Thymus (tissue), 14 donors: ENCODE measurements around the gene HMGCL. TPM values are rescaled to one million over a fixed set of nuclear protein-coding genes. Genes with fewer than 3 reads are reported as not detected.

Experiments used
- DNase-seq, 9 donors: peaks; one replicate each; pipeline ENCODE4 v3.0.0-alpha.2; 2013; ENCODE audit warnings: low spot score in 9 of 9, low read depth in 6 of 9, missing footprints in 1 of 9
- H3K27ac ChIP-seq, 2 donors: one replicate each; pipeline ENCODE4 v1.5.1; 2013; ENCODE audit warnings: control low read depth in 1 of 2, low read depth in 1 of 2, low read length in 1 of 2, mild to moderate bottlenecking in 1 of 2, moderate library complexity in 1 of 2
- H3K27me3 ChIP-seq, 2 donors: one replicate each; pipeline ENCODE4 v1.5.1; 2013; ENCODE audit warnings: low read length in 1 of 2; ENCODE audit not compliant: control insufficient read depth in 2 of 2, insufficient read depth in 1 of 2
- H3K36me3 ChIP-seq, 2 donors: one replicate each; pipeline ENCODE4 v1.5.1; 2013; ENCODE audit warnings: low read length in 1 of 2, mild to moderate bottlenecking in 1 of 2, moderate library complexity in 1 of 2; ENCODE audit not compliant: control insufficient read depth in 2 of 2, insufficient read depth in 2 of 2
- H3K4me1 ChIP-seq, 2 donors: one replicate each; pipeline ENCODE4 v1.5.1; 2013; ENCODE audit warnings: low read length in 2 of 2; ENCODE audit not compliant: control insufficient read depth in 2 of 2, insufficient read depth in 2 of 2
- H3K4me3 ChIP-seq, 2 donors: one replicate each; pipeline ENCODE4 v1.5.1; 2013; ENCODE audit warnings: low read length in 2 of 2, control low read depth in 1 of 2, mild to moderate bottlenecking in 1 of 2
- H3K9me3 ChIP-seq, 2 donors: one replicate each; pipeline ENCODE4 v1.5.1; 2013; ENCODE audit warnings: low read length in 1 of 2, mild to moderate bottlenecking in 1 of 2; ENCODE audit not compliant: control insufficient read depth in 2 of 2, insufficient read depth in 1 of 2
- WGBS: extraction: QIAGEN DNeasy Blood & Tissue Kit; methylation state at CpG from one replicate; pipeline ENCODE4 v1.1.7; 2013; 5-methylcytosine and 5-hydroxymethylcytosine counted together
- long read RNA-seq, 10 donors: transcript quantifications; one replicate each; lab custom pipeline, GENCODE V29; 2026
- polyA plus RNA-seq: library from polyadenylated mRNA; stranded (reverse); fragments of 200-250 nt; gene quantifications from one replicate; pipeline ENCODE4 v1.2.3, GENCODE V29; 2013
- total RNA-seq: library from RNA; stranded (reverse); fragments of 120-200 nt; gene quantifications from one replicate; pipeline ENCODE4 v1.2.4, GENCODE V29; 2013
- donor health status: healthy.

The HMGCL gene
- total RNA-seq (34.2 TPM), polyA plus RNA-seq (41.6 TPM)
- long read RNA-seq, donor 1, partial matches to known transcripts = 0 of 1 reads
- long read RNA-seq, donor 1, other reads (novel, unspliced or antisense) = 0 of 1 reads
- long read RNA-seq, donor 2, transcript HMGCL-203 (9 exons, 1,600 nt) = major isoform, 27 of 30 reads
- long read RNA-seq, donor 2, partial matches to known transcripts = 0 of 30 reads
- long read RNA-seq, donor 2, other reads (novel, unspliced or antisense) = 0 of 30 reads
- long read RNA-seq, donor 3, transcript HMGCL-203 (9 exons, 1,600 nt) = major isoform, 14 of 16 reads
- long read RNA-seq, donor 3, partial matches to known transcripts = 0 of 16 reads
- long read RNA-seq, donor 3, other reads (novel, unspliced or antisense) = 0 of 16 reads
- long read RNA-seq, donor 4, transcript HMGCL-203 (9 exons, 1,600 nt) = major isoform, 5 of 10 reads
- long read RNA-seq, donor 4, partial matches to known transcripts = 5 of 10 reads
- long read RNA-seq, donor 4, other reads (novel, unspliced or antisense) = 0 of 10 reads
- long read RNA-seq, donor 5, transcript HMGCL-203 (9 exons, 1,600 nt) = major isoform, 18 of 19 reads
- long read RNA-seq, donor 5, partial matches to known transcripts = 0 of 19 reads
- long read RNA-seq, donor 5, other reads (novel, unspliced or antisense) = 0 of 19 reads
- long read RNA-seq, donor 6, transcript HMGCL-203 (9 exons, 1,600 nt) = major isoform, 6 of 8 reads
- long read RNA-seq, donor 6, partial matches to known transcripts = 0 of 8 reads
- long read RNA-seq, donor 6, other reads (novel, unspliced or antisense) = 0 of 8 reads
- long read RNA-seq, donor 7, transcript HMGCL-203 (9 exons, 1,600 nt) = major isoform, 15 of 17 reads
- long read RNA-seq, donor 7, partial matches to known transcripts = 0 of 17 reads
- long read RNA-seq, donor 7, other reads (novel, unspliced or antisense) = 0 of 17 reads
- long read RNA-seq, donor 8, partial matches to known transcripts = 0 of 4 reads
- long read RNA-seq, donor 8, other reads (novel, unspliced or antisense) = 0 of 4 reads
- long read RNA-seq, donor 9, partial matches to known transcripts = 0 of 5 reads
- long read RNA-seq, donor 9, other reads (novel, unspliced or antisense) = 0 of 5 reads
- long read RNA-seq, donor 10, transcript HMGCL-203 (9 exons, 1,600 nt) = major isoform, 7 of 8 reads
- long read RNA-seq, donor 10, partial matches to known transcripts = 0 of 8 reads
- long read RNA-seq, donor 10, other reads (novel, unspliced or antisense) = 0 of 8 reads

- DNase-seq = peak; percentile 49 to 94 (median 82)
- H3K27ac ChIP-seq = peak within 1 kb of the TSS; percentile 85 to 88
- no peaks in the 10 kb centered on the region for H3K27me3 ChIP-seq
- peaks cover 0 to 1% of the 10 kb centered on the region in 2 donors for H3K36me3 ChIP-seq
- H3K4me1 ChIP-seq = peaks cover 2 to 12% of the 10 kb centered on the region in 2 donors
- H3K9me3 ChIP-seq = no peaks in the 10 kb centered on the region
- under 1% methylated on average over 42 of the region's 42 CpGs for WGBS
- H3K4me3 ChIP-seq = peak within 1 kb of the TSS; percentile 63 to 87
Measured at GRCh38 chr1:23825076-23825761, at the start of gene HMGCL. TSS of gene HMGCL (minus strand) at chr1:23825429. CDS start at chr1:23825415, 14 bp downstream.

- peaks cover 2 to 11% of the 10 kb centered on the region in 2 donors for H3K27me3 ChIP-seq
- no peaks in the 10 kb centered on the region for H3K36me3 ChIP-seq
- 96% methylated on average over 3 of the region's 3 CpGs for WGBS
- H3K27ac ChIP-seq = no peak overlapping the region
- no peaks in the 10 kb centered on the region for H3K9me3 ChIP-seq
- H3K4me1 ChIP-seq = peaks cover 3 to 9% of the 10 kb centered on the region in 2 donors
- no peak overlapping the region for H3K4me3 ChIP-seq
- DNase-seq = no peak
Measured at GRCh38 chr1:23872421-23872820, 47.2 kb upstream of the HMGCL start.

- 78% methylated on average over 10 of the region's 10 CpGs for WGBS
- Histone ChIP-seq H3K27me3 (peaks cover 2 to 17% of the 10 kb centered on the region in 2 donors), H3K4me1 (peaks cover 3 to 15% of the 10 kb centered on the region in 2 donors), H3K9me3 (no peaks in the 10 kb centered on the region), H3K27ac (no peak overlapping the region), H3K4me3 (no peak overlapping the region), H3K36me3 (peaks cover 2 to 6% of the 10 kb centered on the region in 2 donors)
- no peak for DNase-seq
Measured at GRCh38 chr1:23869051-23869450, 43.8 kb upstream of the HMGCL start.

GRCh38 chr1:23868557-23869016 is 43.4 kb upstream of the HMGCL start:
- no peaks in the 10 kb centered on the region for H3K9me3 ChIP-seq
- H3K27ac ChIP-seq = peak overlapping the region in 1 of 2 donors; percentile 74
- no peak for DNase-seq
- H3K27me3 ChIP-seq = peaks cover 2 to 17% of the 10 kb centered on the region in 2 donors
- peak overlapping the region; percentile 61 to 81 for H3K4me3 ChIP-seq
- peaks cover 2 to 6% of the 10 kb centered on the region in 2 donors for H3K36me3 ChIP-seq
- WGBS = 18% methylated on average over 20 of the region's 20 CpGs
- peaks cover 3 to 15% of the 10 kb centered on the region in 2 donors for H3K4me1 ChIP-seq

GRCh38 chr1:23867895-23868556 is 42.8 kb upstream of the HMGCL start, which contains the start of gene FUCA1:
TSS of gene FUCA1 (minus strand) at chr1:23868290. CDS start at chr1:23868286, 4 bp downstream.
- Histone ChIP-seq H3K4me1 (peaks cover 3 to 15% of the 10 kb centered on the region in 2 donors), H3K9me3 (no peaks in the 10 kb centered on the region), H3K27me3 (peaks cover 2 to 17% of the 10 kb centered on the region in 2 donors), H3K27ac (peak within 1 kb of the TSS in 1 of 2 donors; percentile 74), H3K36me3 (peaks cover 2 to 6% of the 10 kb centered on the region in 2 donors), H3K4me3 (peak within 1 kb of the TSS; percentile 61 to 81)
- peak; percentile 87 to 98 (median 96) for DNase-seq
- WGBS = under 1% methylated on average over 71 of the region's 71 CpGs

DNA sequence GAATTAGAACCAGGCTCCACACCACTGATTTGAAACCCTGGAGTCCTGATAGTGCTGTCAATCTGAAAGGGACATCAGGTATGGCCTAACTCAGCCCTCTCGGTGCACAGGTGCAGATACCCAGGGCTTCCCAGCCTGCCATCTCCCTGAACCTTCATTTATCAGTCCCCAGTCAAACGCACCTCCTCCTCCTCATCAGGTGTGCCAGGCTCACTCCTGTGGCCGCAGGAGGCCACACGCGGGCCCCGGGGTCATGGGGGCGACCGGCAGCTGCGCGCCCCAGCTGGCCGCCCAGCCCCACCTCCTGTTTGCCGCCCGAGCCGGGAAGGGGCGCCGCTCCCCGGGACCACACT is 42.3 kb upstream of the HMGCL start:
- Histone ChIP-seq H3K4me1 (peaks cover 3 to 15% of the 10 kb centered on the region in 2 donors), H3K4me3 (peak overlapping the region; percentile 61 to 81), H3K27me3 (peaks cover 2 to 17% of the 10 kb centered on the region in 2 donors), H3K9me3 (no peaks in the 10 kb centered on the region), H3K27ac (no peak overlapping the region), H3K36me3 (peaks cover 2 to 6% of the 10 kb centered on the region in 2 donors)
- DNase-seq = no peak
- 3% methylated on average over 17 of the region's 17 CpGs for WGBS

DNA sequence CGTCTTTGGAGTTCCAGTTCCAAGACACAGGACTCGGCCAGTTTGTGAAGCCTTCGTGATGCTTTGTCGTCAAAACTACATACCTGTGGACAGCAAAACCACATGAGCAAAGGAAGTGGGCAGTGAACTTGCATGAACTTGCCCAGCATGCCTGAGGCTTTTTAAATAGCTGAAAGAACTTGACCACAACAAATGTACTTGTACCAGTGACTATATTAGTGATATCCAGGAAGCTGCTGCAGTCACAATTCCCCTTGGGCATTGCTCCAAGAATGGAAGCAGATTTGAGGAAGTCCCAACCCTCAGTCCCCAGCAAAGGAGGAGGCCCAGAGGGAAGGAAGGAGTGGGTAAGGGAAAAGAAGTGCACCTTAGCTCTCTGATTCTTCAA is 40.3 kb upstream of the HMGCL start:
- DNase-seq = no peak
- Histone ChIP-seq H3K4me1 (peaks cover 3 to 15% of the 10 kb centered on the region in 2 donors), H3K36me3 (peaks cover 2 to 6% of the 10 kb centered on the region in 2 donors), H3K9me3 (no peaks in the 10 kb centered on the region), H3K27me3 (peaks cover 2 to 17% of the 10 kb centered on the region in 2 donors), H3K27ac (no peak overlapping the region), H3K4me3 (no peak overlapping the region)
- WGBS = 87% methylated on average over 4 of the region's 4 CpGs
